HepG2 (cell line): ENCODE measurements around the gene MYH9. TPM values are rescaled to one million over a fixed set of nuclear protein-coding genes. Genes with fewer than 3 reads are reported as not detected.

Experiments used
- ATAC-seq: fragments of 200-7000 bp; cut with Tn5 transposase; 3 replicates; pipeline ENCODE4 v1.9.1; 2020; ENCODE audit warnings: mild to moderate bottlenecking, moderate library complexity
- BruUV-seq: library from RNA; stranded (reverse); fragments of 400-500 nt; replicated peaks from 2 replicates; lab custom pipeline; 2021; lab: Mats Ljungman, UMichigan
- CTCF ChIA-PET: fragments of 300-600 bp; formaldehyde crosslinking; extraction: SDS; loops from one replicate; lab custom pipeline; 2021; ENCODE audit warnings: low total read pairs, inconsistent platforms, low intra/inter-chr PET ratio; lab: Yijun Ruan, JAX
- POLR2A ChIA-PET: fragments of 350-600 bp; sonication (Branson Sonifier 250); formaldehyde crosslinking; loops from one replicate; lab custom pipeline; 2020; ENCODE audit warnings: antibody characterized with exemption, inconsistent platforms; lab: Yijun Ruan, JAX
- DNase-seq: peaks from one replicate; pipeline ENCODE4 v3.0.0-alpha.2; 2015; ENCODE audit warnings: low spot score
- FAIRE-seq: peaks from 3 replicates; lab custom pipeline; 2011; peaks lifted over from hg19 to GRCh38; lab: Jason Lieb, UNC
- H2AFZ ChIP-seq: one replicate; pipeline ENCODE4 v1.6.1; 2011; ENCODE audit warnings: low read length, inconsistent platforms
- H3K27ac ChIP-seq: fragments of 300-600 bp; 3 replicates; pipeline ENCODE4 v1.8.0; 2011; ENCODE audit warnings: mixed run types, mild to moderate bottlenecking, mixed read lengths, low read length, inconsistent platforms; ENCODE audit not compliant: insufficient read depth; ENCODE audit errors: extremely low read length
- H3K27me3 ChIP-seq, 2 experiments: fragments of 200-600 bp in 1 of 2; 2 replicates in 1 of 2; 3 replicates in 1 of 2; pipeline versions ENCODE4 v1.6.0 to v1.8.0; 2011; ENCODE audit warnings: low read length in 2 of 2, mild to moderate bottlenecking in 2 of 2, moderate library complexity in 2 of 2, inconsistent platforms in 1 of 2; ENCODE audit not compliant: insufficient read depth in 2 of 2, control insufficient read depth in 1 of 2
- H3K36me3 ChIP-seq, 2 experiments: fragments of 200-600 bp in 1 of 2; replicated peaks in 1 of 2; 2 replicates in 1 of 2; 3 replicates in 1 of 2; pipeline versions ENCODE4 v1.5.1 to v1.8.0; 2011; ENCODE audit warnings: low read length in 2 of 2, inconsistent platforms in 1 of 2; ENCODE audit not compliant: insufficient read depth in 2 of 2, control insufficient read depth in 1 of 2
- H3K4me1 ChIP-seq: 2 replicates; pipeline ENCODE4 v1.5.1; 2012; ENCODE audit warnings: low read length, inconsistent platforms; ENCODE audit not compliant: insufficient read depth
- H3K4me2 ChIP-seq: 2 replicates; pipeline ENCODE4 v1.6.0; 2011; ENCODE audit warnings: low read depth, low read length, inconsistent platforms
- H3K4me3 ChIP-seq, 3 experiments: fragments of 200-600 bp in 1 of 3; sonication (generic), shearing (Covaris generic) in 1 of 3; replicated peaks in 1 of 3; 2 replicates each; pipeline ENCODE4 v1.5.1; 2011 to 2016; ENCODE audit warnings: low read length in 3 of 3, inconsistent platforms in 2 of 3, low read depth in 2 of 3, mild to moderate bottlenecking in 2 of 3, control low read depth in 1 of 3, mixed read lengths in 1 of 3; ENCODE audit not compliant: insufficient read depth in 1 of 3
- H3K79me2 ChIP-seq: one replicate; pipeline ENCODE4 v1.6.1; 2011; ENCODE audit warnings: low read length, inconsistent platforms; ENCODE audit not compliant: insufficient read depth
- H3K9ac ChIP-seq: 2 replicates; pipeline ENCODE4 v1.6.0; 2011; ENCODE audit warnings: mild to moderate bottlenecking, low read depth, low read length, inconsistent platforms; ENCODE audit not compliant: insufficient read depth
- H3K9me3 ChIP-seq: 2 replicates; pipeline ENCODE4 v1.5.1; 2012; ENCODE audit warnings: mild to moderate bottlenecking, low read length
- H4K20me1 ChIP-seq: 2 replicates; pipeline ENCODE4 v1.6.0; 2011; ENCODE audit warnings: inconsistent platforms, mild to moderate bottlenecking, low read length, moderate library complexity; ENCODE audit not compliant: insufficient read depth
- FOXO1 ChIP-seq: sonication (generic); formaldehyde crosslinking; IDR thresholded peaks from 2 replicates; pipeline ENCODE4 v1.4.0; 2020; ENCODE audit warnings: missing genetic modification reagents
- ISL2 ChIP-seq: sonication (generic); formaldehyde crosslinking; IDR thresholded peaks from 2 replicates; pipeline ENCODE4 v1.5.0; 2020; ENCODE audit warnings: missing genetic modification reagents
- KAT8 ChIP-seq: IDR thresholded peaks from 2 replicates; pipeline ENCODE4 v1.6.1; 2016; ENCODE audit warnings: missing genetic modification reagents, missing compliant biosample characterization
- MED1 ChIP-seq: sonication (generic); formaldehyde crosslinking; IDR thresholded peaks from 2 replicates; pipeline ENCODE4 v1.4.0; 2020; ENCODE audit warnings: missing genetic modification reagents
- ZBTB7A ChIP-seq: sonication (generic); formaldehyde crosslinking; IDR thresholded peaks from 2 replicates; pipeline ENCODE4 v1.8.0; 2022; ENCODE audit warnings: mild to moderate bottlenecking, missing genetic modification reagents
- ZNF879 ChIP-seq: sonication (generic); formaldehyde crosslinking; IDR thresholded peaks from 2 replicates; pipeline ENCODE4 v1.8.1; 2023; ENCODE audit warnings: missing genetic modification reagents
- WGBS: methylation state at CpG from one replicate; pipeline ENCODE4 v1.1.6; 2017; ENCODE audit warnings: low lambda C conversion rate; 5-methylcytosine and 5-hydroxymethylcytosine counted together
- in situ Hi-C: cut with HindIII; loops from 2 replicates; pipeline ENCODE4 v1.10.0; 2017; ENCODE audit warnings: low pct_unique_long_range_greater_than_20kb; ENCODE audit not compliant: extremely low pct_ligation_motif_present
- intact Hi-C: fragments of 100-400 bp; cut with micrococcal nuclease; formaldehyde crosslinking; loops from one replicate; pipeline ENCODE4 v1.10.0; 2022; ENCODE audit not compliant: unreplicated experiment
- polyA plus RNA-seq, 8 experiments: library from polyadenylated mRNA; depleted of rRNA in 3 of 8; stranded (reverse) in 7 of 8; unstranded in 1 of 8; fragments of >200 nt; fragmentation: Illumina TruSeq in 4 of 8; extraction: Trizol in 4 of 8; gene quantifications; 2 replicates each; pipeline versions ENCODE4 v1.2.1 to v1.2.3, GENCODE V29; 2011 to 2016; ENCODE audit warnings: low read depth in 4 of 8, missing spikeins in 1 of 8, mixed read lengths in 1 of 8; ENCODE audit not compliant: insufficient read depth in 1 of 8
- total RNA-seq, 5 experiments: library from RNA; depleted of rRNA; stranded (reverse); fragments of >200 nt; fragmentation: Illumina TruSeq; extraction: Trizol; gene quantifications; 2 replicates each; pipeline ENCODE4 v1.2.3, GENCODE V29; 2016; ENCODE audit warnings: low read depth in 1 of 5
- TF ChIP-seq, protein P1 (sequence below): sonication (generic); formaldehyde crosslinking; IDR thresholded peaks from 2 replicates; pipeline ENCODE4 v1.9.0; 2021; ENCODE audit warnings: missing genetic modification reagents, borderline replicate concordance
- TF ChIP-seq, protein P2 (sequence below): sonication (generic); formaldehyde crosslinking; IDR thresholded peaks from 2 replicates; pipeline ENCODE4 v1.9.0; 2021; ENCODE audit warnings: missing genetic modification reagents, borderline replicate concordance
- TF ChIP-seq, protein P3 (sequence below): sonication (generic); formaldehyde crosslinking; IDR thresholded peaks from 2 replicates; pipeline ENCODE4 v1.4.0; 2020; ENCODE audit warnings: missing genetic modification reagents

Gene MYH9
- total and polyA plus RNA-seq, 2 of the 13 experiments (the other 11 are each of a cell fraction or from before 2014, with no cell fraction given), result 50.7 to 98.5 TPM

DNA sequence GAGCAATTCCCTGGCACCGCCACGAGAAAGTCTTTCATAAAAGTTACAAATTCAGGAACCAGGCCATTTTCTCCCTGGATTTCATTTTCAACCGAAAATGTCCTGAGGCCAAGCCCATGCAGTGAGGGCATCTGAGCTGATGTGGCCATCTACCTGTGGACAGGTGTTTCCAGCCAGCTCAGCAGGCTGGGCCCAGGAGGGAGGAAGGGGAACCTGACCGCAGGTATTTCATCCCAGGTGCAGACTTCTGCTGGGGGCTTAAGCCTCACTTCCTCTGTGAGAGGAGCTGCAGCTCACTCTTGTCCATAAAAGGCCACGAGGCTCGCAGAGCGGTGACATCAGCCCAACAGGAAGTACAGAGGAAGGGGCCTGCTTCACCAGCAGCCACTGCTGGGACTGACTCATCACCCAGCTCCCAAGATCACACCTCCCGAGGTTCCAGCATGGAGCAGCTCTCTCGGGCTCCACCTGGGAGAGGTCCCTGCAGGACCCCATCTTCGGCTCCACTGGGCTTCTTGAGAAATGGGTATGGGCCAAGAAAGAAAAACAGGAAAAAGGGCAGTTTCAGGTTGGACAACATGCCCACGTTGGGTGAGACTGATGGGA is 56.4 kb downstream of the MYH9 start (continued):
- TF ChIP-seq MED1 (CRISPR knock-in tag) (0 out of 2 replicates have a peak, but pooled peaks have one; percentile 24), FOXO1 (no peak), ZNF879 (CRISPR knock-in tag) (no peak), KAT8 (no peak)
- TF ChIP-seq, protein P1, sequence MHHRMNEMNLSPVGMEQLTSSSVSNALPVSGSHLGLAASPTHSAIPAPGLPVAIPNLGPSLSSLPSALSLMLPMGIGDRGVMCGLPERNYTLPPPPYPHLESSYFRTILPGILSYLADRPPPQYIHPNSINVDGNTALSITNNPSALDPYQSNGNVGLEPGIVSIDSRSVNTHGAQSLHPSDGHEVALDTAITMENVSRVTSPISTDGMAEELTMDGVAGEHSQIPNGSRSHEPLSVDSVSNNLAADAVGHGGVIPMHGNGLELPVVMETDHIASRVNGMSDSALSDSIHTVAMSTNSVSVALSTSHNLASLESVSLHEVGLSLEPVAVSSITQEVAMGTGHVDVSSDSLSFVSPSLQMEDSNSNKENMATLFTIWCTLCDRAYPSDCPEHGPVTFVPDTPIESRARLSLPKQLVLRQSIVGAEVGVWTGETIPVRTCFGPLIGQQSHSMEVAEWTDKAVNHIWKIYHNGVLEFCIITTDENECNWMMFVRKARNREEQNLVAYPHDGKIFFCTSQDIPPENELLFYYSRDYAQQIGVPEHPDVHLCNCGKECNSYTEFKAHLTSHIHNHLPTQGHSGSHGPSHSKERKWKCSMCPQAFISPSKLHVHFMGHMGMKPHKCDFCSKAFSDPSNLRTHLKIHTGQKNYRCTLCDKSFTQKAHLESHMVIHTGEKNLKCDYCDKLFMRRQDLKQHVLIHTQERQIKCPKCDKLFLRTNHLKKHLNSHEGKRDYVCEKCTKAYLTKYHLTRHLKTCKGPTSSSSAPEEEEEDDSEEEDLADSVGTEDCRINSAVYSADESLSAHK (CRISPR knock-in tag), result no peak

DNA sequence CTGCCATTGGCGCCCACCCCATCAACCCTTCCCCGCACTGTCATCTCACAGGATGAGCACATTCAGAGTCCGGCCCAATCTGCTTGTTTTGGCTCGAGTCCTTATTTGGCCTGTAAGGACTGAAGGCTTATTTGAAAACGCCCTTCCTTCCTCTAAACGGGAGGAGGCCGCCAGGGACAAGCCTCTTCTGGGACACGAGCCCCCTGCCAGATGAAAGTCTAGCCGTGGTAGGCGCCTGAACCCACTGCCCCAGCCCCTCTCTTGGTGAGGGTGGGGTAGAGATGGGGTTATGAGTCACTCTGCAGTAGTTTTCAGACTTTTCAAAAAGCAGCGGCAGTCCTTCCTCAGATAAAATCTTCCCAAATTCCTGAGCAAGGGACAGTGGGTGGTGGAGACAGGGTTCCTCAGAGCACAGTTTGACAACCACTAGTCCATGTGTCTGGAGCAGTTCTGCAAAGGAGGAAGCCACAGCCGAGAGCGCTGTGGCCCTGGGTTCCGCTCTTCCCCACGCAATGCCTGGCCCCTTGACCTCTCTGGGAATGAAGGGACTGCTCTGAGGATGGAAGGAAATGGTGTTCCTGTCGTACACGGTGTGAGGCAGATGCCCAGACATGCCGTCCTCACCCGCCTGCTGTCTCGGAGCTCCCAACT is 57.0 kb downstream of the MYH9 start:
- no peak for ATAC-seq
- FAIRE-seq, result no peak
- POLR2A ChIA-PET, result interaction anchor here (0.5 to 4.7 kb wide), 6 partner anchors 11 to 69 kb away, joined by 3 to 36 read pairs (median 4); no protein-coding TSS in a partner anchor
- in situ Hi-C loops, result no loop called here
- H3K27ac ChIP-seq, result peak overlapping the region; percentile 33
- H2AFZ ChIP-seq, result no peak overlapping the region
- H3K4me3 ChIP-seq, result no peak overlapping the region
- no peaks in the 10 kb centered on the region for H3K27me3 ChIP-seq
- intact Hi-C loops, result no loop called here
- TF ChIP-seq ZBTB7A (CRISPR knock-in tag) (no peak), ISL2 (no peak)
- TF ChIP-seq, protein P2, sequence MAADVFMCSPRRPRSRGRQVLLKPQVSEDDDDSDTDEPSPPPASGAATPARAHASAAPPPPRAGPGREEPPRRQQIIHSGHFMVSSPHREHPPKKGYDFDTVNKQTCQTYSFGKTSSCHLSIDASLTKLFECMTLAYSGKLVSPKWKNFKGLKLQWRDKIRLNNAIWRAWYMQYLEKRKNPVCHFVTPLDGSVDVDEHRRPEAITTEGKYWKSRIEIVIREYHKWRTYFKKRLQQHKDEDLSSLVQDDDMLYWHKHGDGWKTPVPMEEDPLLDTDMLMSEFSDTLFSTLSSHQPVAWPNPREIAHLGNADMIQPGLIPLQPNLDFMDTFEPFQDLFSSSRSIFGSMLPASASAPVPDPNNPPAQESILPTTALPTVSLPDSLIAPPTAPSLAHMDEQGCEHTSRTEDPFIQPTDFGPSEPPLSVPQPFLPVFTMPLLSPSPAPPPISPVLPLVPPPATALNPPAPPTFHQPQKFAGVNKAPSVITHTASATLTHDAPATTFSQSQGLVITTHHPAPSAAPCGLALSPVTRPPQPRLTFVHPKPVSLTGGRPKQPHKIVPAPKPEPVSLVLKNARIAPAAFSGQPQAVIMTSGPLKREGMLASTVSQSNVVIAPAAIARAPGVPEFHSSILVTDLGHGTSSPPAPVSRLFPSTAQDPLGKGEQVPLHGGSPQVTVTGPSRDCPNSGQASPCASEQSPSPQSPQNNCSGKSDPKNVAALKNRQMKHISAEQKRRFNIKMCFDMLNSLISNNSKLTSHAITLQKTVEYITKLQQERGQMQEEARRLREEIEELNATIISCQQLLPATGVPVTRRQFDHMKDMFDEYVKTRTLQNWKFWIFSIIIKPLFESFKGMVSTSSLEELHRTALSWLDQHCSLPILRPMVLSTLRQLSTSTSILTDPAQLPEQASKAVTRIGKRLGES (CRISPR knock-in tag), result no peak
- TF ChIP-seq, protein P3, sequence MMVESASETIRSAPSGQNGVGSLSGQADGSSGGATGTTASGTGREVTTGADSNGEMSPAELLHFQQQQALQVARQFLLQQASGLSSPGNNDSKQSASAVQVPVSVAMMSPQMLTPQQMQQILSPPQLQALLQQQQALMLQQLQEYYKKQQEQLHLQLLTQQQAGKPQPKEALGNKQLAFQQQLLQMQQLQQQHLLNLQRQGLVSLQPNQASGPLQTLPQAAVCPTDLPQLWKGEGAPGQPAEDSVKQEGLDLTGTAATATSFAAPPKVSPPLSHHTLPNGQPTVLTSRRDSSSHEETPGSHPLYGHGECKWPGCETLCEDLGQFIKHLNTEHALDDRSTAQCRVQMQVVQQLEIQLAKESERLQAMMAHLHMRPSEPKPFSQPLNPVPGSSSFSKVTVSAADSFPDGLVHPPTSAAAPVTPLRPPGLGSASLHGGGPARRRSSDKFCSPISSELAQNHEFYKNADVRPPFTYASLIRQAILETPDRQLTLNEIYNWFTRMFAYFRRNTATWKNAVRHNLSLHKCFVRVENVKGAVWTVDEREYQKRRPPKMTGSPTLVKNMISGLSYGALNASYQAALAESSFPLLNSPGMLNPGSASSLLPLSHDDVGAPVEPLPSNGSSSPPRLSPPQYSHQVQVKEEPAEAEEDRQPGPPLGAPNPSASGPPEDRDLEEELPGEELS (CRISPR knock-in tag), result no peak
- TF ChIP-seq, all 625 proteins: peak for 0
- Histone ChIP-seq H3K36me3 (peaks cover 56 to 97% of the 10 kb centered on the region in 2 experiments), H3K79me2 (peaks cover 65% of the 10 kb centered on the region), H4K20me1 (peaks cover 4% of the 10 kb centered on the region; the same call in 1 of the 2 replicates), H3K9me3 (no peaks in the 10 kb centered on the region), H3K4me1 (peaks cover 43% of the 10 kb centered on the region), H3K9ac (no peak overlapping the region), H3K4me2 (no peak overlapping the region)
- WGBS, result 97% methylated on average over 14 of the region's 20 CpGs
- no TSS peak for BruUV-seq
- CTCF ChIA-PET, result no interaction called here
- DNase-seq, result no peak
